GM12878 (cell line): ENCODE results near the gene PDCD1LG2. TPM values are rescaled to one million over a fixed set of nuclear protein-coding genes. Genes with fewer than 3 reads are reported as not detected.

Experiments used
- BCL11A ChIP-seq: IDR thresholded peaks from 2 replicates; pipeline ENCODE4 v1.6.1; 2011; ENCODE audit warnings: low read depth, low read length
- BRCA1 ChIP-seq: IDR thresholded peaks from 2 replicates; pipeline ENCODE4 v1.6.1; 2011; ENCODE audit warnings: low read depth, low read length, improper control_type of control experiment
- CHD1 ChIP-seq: IDR thresholded peaks from 2 replicates; pipeline ENCODE4 v1.6.1; 2012; ENCODE audit warnings: low read depth, low read length, improper control_type of control experiment
- CREM ChIP-seq: IDR thresholded peaks from 2 replicates; pipeline ENCODE4 v1.6.1; 2014; ENCODE audit warnings: antibody characterized with exemption, low read depth
- EP300 ChIP-seq, 2 experiments: fragments of 150-350 bp in 1 of 2; IDR thresholded peaks; 2 replicates each; pipeline ENCODE4 v1.6.1; 2011 to 2012; ENCODE audit warnings: low read depth in 2 of 2, low read length in 2 of 2, borderline replicate concordance in 1 of 2, improper control_type of control experiment in 1 of 2, inconsistent platforms in 1 of 2; ENCODE audit not compliant: control insufficient read depth in 1 of 2
- ESRRA ChIP-seq: IDR thresholded peaks from 2 replicates; pipeline ENCODE4 v1.6.1; 2012; ENCODE audit warnings: mild to moderate bottlenecking, low read length, improper control_type of control experiment
- ETV6 ChIP-seq, 2 experiments: fragments of 450-650 bp in 1 of 2; IDR thresholded peaks in 1 of 2; conservative IDR thresholded peaks in 1 of 2; 2 replicates each; pipeline ENCODE4 v1.6.1; 2014; ENCODE audit warnings: antibody characterized with exemption in 1 of 2, borderline replicate concordance in 1 of 2, low read depth in 1 of 2, mild to moderate bottlenecking in 1 of 2, moderate library complexity in 1 of 2
- JUNB ChIP-seq: IDR thresholded peaks from 2 replicates; pipeline ENCODE4 v1.6.1; 2016; ENCODE audit warnings: antibody characterized with exemption, mild to moderate bottlenecking
- MEF2B ChIP-seq: fragments of 450-650 bp; IDR thresholded peaks from 2 replicates; pipeline ENCODE4 v1.6.1; 2018; ENCODE audit warnings: mild to moderate bottlenecking, moderate library complexity; ENCODE audit not compliant: partially characterized antibody, poor library complexity, severe bottlenecking
- NR2F1 ChIP-seq: fragments of 450-650 bp; conservative IDR thresholded peaks from 2 replicates; pipeline ENCODE4 v1.6.1; 2017; ENCODE audit warnings: mild to moderate bottlenecking
- RCOR1 ChIP-seq: conservative IDR thresholded peaks from 2 replicates; pipeline ENCODE4 v1.6.1; 2012; ENCODE audit warnings: low read depth, low read length, improper control_type of control experiment
- SIN3A ChIP-seq: IDR thresholded peaks from 2 replicates; pipeline ENCODE4 v1.6.1; 2012; ENCODE audit warnings: low read depth, low read length, improper control_type of control experiment
- SREBF2 ChIP-seq: IDR thresholded peaks from 2 replicates; pipeline ENCODE4 v1.6.1; 2012; ENCODE audit warnings: mild to moderate bottlenecking, low read length
- STAT1 ChIP-seq: fragments of 450-650 bp; conservative IDR thresholded peaks from 2 replicates; pipeline ENCODE4 v1.6.1; 2014; ENCODE audit warnings: antibody characterized with exemption, mild to moderate bottlenecking
- SUZ12 ChIP-seq: fragments of 200-600 bp; sonication (generic); IDR thresholded peaks from one replicate; pipeline ENCODE4 v1.6.1; 2018; ENCODE audit warnings: antibody characterized with exemption, mild to moderate bottlenecking; ENCODE audit not compliant: unreplicated experiment
- TAF1 ChIP-seq: IDR thresholded peaks from 2 replicates; pipeline ENCODE4 v1.6.1; 2011; ENCODE audit warnings: mild to moderate bottlenecking, low read depth, low read length, borderline replicate concordance
- TCF12 ChIP-seq: IDR thresholded peaks from 2 replicates; pipeline ENCODE4 v1.6.1; 2011; ENCODE audit warnings: low read depth, mild to moderate bottlenecking, low read length
- TCF3 ChIP-seq: IDR thresholded peaks from 2 replicates; pipeline ENCODE4 v1.6.1; 2012; ENCODE audit warnings: low read depth, mild to moderate bottlenecking, low read length, borderline replicate concordance; ENCODE audit not compliant: insufficient read depth
- ZNF207 ChIP-seq: fragments of 450-650 bp; IDR thresholded peaks from 2 replicates; pipeline ENCODE4 v1.6.1; 2014; ENCODE audit warnings: antibody characterized with exemption, mild to moderate bottlenecking, borderline replicate concordance
- ZZZ3 ChIP-seq: IDR thresholded peaks from 2 replicates; pipeline ENCODE4 v1.6.1; 2011; ENCODE audit warnings: low read depth; ENCODE audit not compliant: control insufficient read depth, insufficient read length
- polyA plus RNA-seq, 11 experiments: library from polyadenylated mRNA; depleted of rRNA in 4 of 11; unstranded in 6 of 11; stranded (reverse) in 5 of 11; fragments of >200 nt; fragmentation: Nextera tagmentation in 4 of 11; fragmentation: Illumina TruSeq in 1 of 11; extraction: Ambion mirVana in 4 of 11; extraction: Trizol in 1 of 11; gene quantifications; 1 replicate in 1 of 11; 2 replicates in 10 of 11; pipeline versions ENCODE4 v1.2.1 to v1.2.3, GENCODE V29; 2011 to 2016; ENCODE audit warnings: inconsistent platforms in 2 of 11, missing spikeins in 2 of 11, low read depth in 1 of 11
- total RNA-seq, 4 experiments: library from RNA; depleted of rRNA in 3 of 4; stranded (reverse); fragments of >200 nt in 3 of 4; fragmentation: Illumina TruSeq in 1 of 4; extraction: Trizol in 1 of 4; gene quantifications; 2 replicates each; pipeline versions ENCODE4 v1.2.1 to v1.2.3, GENCODE V29; 2013 to 2021
- TF ChIP-seq, protein P1 (sequence below): fragments of 450-650 bp; IDR thresholded peaks from 2 replicates; pipeline ENCODE4 v1.6.1; 2017; ENCODE audit warnings: mild to moderate bottlenecking
- TF ChIP-seq, protein P2 (sequence below): fragments of 450-650 bp; IDR thresholded peaks from 2 replicates; pipeline ENCODE4 v1.6.1; 2016; ENCODE audit warnings: mild to moderate bottlenecking, moderate library complexity, borderline replicate concordance
- TF ChIP-seq, protein P3 (sequence below): fragments of 150-350 bp; IDR thresholded peaks from 2 replicates; pipeline ENCODE4 v1.6.1; 2014; ENCODE audit warnings: mild to moderate bottlenecking, low read depth, low read length

Gene PDCD1LG2
- total and polyA plus RNA-seq, 10 of the 15 experiments (the other 5 are each of a cell fraction or from before 2014, with no cell fraction given), result 1.5 to 37.3 (median 3.0) TPM

DNA sequence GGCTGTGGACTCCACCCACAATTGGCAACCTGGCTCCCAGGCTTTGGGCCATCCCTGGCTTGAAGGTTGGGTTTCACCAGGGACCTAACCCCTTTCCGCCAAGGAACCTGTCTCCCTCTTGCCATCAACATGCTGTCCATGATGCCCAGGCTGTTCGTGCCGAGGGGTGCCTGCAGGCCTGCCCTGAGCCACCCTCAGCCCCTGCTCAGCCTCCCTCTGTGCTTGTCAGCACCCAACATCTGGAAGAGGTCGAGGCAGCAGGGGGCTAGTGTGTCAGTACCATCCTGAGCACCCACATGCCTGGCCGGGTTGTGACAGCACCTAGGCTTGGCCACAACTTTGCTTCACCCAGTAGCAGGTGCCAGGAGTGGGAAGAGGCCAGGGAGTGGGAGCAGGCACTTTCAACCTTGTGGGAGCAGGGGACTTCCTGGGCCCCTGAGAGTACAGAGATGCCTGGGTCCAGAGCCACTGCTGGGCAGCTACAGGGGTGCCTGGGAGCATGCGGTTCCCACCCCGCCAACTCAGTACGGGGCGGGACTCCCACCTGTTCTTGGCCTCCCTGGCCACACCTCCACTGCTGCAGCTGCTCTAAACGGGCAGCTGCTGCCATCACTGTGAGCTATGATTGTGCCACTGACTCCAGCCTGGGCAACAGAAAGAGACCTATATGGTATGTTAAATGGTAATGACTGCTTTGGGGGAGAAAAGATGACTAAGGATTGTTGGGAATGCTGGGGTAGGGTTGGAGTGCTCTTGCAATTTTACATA lies 6.3 kb downstream of the PDCD1LG2 start (continued):
- TF ChIP-seq EP300 (IDR thresholded peaks at IDR 0.05; ENCODE audit: borderline replicate concordance in 1 of 2, control insufficient read depth in 1 of 2, low read depth in 2 of 2, low read length in 2 of 2), result no peak
- no peak for TF ChIP-seq BCL11A
- no peak for TF ChIP-seq SIN3A
- TF ChIP-seq SREBF2, result no peak
- TF ChIP-seq ETV6 (conservative IDR thresholded peaks at IDR 0.05 in 1 of 2, IDR thresholded peaks at IDR 0.05 in 1 of 2; ENCODE audit: borderline replicate concordance in 1 of 2, low read depth in 1 of 2), result no peak
- TF ChIP-seq NR2F1, result peak; percentile 51
- no peak for TF ChIP-seq JUNB
- no peak for TF ChIP-seq RCOR1
- TF ChIP-seq, protein P1, sequence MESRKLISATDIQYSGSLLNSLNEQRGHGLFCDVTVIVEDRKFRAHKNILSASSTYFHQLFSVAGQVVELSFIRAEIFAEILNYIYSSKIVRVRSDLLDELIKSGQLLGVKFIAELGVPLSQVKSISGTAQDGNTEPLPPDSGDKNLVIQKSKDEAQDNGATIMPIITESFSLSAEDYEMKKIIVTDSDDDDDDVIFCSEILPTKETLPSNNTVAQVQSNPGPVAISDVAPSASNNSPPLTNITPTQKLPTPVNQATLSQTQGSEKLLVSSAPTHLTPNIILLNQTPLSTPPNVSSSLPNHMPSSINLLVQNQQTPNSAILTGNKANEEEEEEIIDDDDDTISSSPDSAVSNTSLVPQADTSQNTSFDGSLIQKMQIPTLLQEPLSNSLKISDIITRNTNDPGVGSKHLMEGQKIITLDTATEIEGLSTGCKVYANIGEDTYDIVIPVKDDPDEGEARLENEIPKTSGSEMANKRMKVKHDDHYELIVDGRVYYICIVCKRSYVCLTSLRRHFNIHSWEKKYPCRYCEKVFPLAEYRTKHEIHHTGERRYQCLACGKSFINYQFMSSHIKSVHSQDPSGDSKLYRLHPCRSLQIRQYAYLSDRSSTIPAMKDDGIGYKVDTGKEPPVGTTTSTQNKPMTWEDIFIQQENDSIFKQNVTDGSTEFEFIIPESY, result no peak
- no peak for TF ChIP-seq STAT1
- no peak for TF ChIP-seq ZZZ3
- TF ChIP-seq TCF3, result 0 out of 2 replicates have a peak, but pooled peaks have one; percentile 70
- TF ChIP-seq, protein P2, sequence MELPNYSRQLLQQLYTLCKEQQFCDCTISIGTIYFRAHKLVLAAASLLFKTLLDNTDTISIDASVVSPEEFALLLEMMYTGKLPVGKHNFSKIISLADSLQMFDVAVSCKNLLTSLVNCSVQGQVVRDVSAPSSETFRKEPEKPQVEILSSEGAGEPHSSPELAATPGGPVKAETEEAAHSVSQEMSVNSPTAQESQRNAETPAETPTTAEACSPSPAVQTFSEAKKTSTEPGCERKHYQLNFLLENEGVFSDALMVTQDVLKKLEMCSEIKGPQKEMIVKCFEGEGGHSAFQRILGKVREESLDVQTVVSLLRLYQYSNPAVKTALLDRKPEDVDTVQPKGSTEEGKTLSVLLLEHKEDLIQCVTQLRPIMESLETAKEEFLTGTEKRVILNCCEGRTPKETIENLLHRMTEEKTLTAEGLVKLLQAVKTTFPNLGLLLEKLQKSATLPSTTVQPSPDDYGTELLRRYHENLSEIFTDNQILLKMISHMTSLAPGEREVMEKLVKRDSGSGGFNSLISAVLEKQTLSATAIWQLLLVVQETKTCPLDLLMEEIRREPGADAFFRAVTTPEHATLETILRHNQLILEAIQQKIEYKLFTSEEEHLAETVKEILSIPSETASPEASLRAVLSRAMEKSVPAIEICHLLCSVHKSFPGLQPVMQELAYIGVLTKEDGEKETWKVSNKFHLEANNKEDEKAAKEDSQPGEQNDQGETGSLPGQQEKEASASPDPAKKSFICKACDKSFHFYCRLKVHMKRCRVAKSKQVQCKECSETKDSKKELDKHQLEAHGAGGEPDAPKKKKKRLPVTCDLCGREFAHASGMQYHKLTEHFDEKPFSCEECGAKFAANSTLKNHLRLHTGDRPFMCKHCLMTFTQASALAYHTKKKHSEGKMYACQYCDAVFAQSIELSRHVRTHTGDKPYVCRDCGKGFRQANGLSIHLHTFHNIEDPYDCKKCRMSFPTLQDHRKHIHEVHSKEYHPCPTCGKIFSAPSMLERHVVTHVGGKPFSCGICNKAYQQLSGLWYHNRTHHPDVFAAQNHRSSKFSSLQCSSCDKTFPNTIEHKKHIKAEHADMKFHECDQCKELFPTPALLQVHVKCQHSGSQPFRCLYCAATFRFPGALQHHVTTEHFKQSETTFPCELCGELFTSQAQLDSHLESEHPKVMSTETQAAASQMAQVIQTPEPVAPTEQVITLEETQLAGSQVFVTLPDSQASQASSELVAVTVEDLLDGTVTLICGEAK, result no peak
- TF ChIP-seq ZNF207, result no peak; the same call in 1 of the 2 replicates
- TF ChIP-seq, protein P3, sequence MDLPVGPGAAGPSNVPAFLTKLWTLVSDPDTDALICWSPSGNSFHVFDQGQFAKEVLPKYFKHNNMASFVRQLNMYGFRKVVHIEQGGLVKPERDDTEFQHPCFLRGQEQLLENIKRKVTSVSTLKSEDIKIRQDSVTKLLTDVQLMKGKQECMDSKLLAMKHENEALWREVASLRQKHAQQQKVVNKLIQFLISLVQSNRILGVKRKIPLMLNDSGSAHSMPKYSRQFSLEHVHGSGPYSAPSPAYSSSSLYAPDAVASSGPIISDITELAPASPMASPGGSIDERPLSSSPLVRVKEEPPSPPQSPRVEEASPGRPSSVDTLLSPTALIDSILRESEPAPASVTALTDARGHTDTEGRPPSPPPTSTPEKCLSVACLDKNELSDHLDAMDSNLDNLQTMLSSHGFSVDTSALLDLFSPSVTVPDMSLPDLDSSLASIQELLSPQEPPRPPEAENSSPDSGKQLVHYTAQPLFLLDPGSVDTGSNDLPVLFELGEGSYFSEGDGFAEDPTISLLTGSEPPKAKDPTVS, result no peak
- TF ChIP-seq BRCA1, result no peak
- no peak for TF ChIP-seq TAF1
- peak; percentile 96 for TF ChIP-seq MEF2B
- TF ChIP-seq SUZ12, result no peak
- no peak for TF ChIP-seq ESRRA
- TF ChIP-seq TCF12, result peak; percentile 87
- no peak for TF ChIP-seq CHD1
- TF ChIP-seq CREM, result no peak
